Dedifferentiated amniotic fluid mesenchymal stem cell (primary cell): ENCODE measurements around the gene NUPR1.
"Not testable (repeated sequence)": the region's sequence is repeated elsewhere in the genome, so short reads cannot be mapped to it uniquely, and the experiment has no call there.

Experiments
- DNase-seq: peaks from one replicate; pipeline ENCODE4 v3.0.0-alpha.2; 2016; ENCODE audit errors: extremely low spot score

Gene NUPR1

DNA sequence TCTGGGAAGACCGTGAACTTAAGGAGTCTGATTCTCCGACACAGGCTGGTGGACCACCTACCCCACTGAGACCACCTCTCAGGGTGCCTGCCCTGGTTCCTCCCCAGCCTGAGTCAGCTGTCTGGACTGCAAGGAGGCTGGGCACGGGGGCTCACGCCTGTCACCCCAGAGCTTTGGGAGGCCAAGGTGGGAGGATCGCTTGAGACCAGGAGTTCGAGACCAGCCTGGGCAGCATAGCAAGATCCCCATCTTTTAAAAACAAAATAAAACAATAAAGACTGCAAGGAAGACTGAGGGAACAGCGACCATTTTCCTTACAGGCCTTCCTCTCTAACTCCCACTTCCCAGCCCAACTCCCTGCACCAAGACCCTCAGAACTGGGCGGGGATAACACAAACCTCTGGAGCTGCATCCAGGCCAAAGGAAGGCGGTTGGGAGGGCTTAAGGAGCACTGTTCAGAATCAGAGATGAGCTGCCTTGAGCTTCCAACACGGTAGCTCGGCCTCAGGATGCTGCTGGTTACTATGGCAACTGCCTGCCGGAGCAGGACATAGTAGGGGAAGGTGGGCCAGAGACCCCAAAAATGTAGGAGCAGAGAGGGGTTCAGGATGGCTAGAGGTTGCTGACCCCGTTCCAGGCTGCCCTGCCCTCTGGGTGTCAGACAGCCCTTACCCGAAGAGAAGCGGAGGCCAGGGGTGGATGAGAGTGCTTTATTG lies 40.0 kb downstream of the NUPR1 start:
- no peak for DNase-seq

DNA sequence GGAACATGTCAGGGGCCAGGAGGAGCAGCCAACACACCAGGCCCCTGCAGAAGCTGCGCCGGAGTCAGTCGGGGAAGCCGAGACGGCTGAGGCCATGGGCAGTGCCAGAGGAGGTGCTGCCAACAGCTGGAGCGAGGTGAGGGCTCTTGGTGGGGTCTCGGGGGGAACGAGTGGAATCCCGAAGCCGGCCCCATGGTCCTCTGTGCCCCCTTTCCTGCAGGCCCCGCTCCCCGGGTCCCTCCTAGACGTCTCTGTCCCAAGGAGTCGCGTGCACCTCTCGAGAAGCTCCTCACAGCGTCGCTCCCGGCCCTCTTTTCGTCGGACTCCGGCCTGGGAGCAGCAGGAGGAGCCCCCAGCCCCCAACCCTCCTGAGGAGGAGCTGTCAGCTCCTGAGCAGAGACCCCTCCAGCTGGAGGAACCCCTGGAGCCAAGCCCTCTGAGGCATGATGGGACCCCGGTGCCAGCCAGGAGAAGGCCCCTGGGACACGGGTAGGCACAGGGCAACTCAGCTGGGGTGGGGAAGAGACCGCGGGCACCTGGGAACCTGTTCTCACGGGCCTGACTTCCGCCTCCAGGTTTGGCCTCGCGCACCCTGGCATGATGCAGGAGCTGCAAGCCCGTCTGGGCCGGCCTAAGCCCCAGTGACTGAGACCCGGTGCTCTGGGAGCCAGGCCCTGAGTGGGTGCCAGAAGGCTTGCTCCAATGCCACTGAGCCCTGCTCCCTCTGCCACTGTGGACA lies 40.7 kb downstream of the NUPR1 start:
- no peak for DNase-seq

DNA sequence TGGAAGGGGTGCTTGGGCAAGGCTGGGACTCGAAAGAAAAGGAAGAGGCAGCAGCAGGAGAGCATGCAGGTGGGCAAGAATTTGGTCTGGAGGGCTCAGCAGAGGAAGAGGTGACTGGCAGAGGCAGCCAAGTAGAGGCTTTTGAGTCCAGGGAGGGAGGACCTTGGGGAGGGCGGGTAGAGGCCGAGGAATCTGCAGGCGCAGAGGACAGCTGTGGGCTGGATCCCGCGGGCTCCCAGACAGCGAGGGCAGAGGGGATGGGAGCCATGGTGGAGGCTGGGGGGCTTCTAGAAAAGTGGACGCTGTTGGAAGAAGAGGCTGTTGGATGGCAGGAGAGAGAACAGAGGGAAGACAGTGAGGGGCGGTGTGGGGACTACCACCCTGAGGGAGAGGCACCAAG lies 41.4 kb downstream of the NUPR1 start:
- no peak for DNase-seq

GRCh38 chr16:28496844-28497243 lies 41.9 kb downstream of the NUPR1 start:
- no peak for DNase-seq

DNA sequence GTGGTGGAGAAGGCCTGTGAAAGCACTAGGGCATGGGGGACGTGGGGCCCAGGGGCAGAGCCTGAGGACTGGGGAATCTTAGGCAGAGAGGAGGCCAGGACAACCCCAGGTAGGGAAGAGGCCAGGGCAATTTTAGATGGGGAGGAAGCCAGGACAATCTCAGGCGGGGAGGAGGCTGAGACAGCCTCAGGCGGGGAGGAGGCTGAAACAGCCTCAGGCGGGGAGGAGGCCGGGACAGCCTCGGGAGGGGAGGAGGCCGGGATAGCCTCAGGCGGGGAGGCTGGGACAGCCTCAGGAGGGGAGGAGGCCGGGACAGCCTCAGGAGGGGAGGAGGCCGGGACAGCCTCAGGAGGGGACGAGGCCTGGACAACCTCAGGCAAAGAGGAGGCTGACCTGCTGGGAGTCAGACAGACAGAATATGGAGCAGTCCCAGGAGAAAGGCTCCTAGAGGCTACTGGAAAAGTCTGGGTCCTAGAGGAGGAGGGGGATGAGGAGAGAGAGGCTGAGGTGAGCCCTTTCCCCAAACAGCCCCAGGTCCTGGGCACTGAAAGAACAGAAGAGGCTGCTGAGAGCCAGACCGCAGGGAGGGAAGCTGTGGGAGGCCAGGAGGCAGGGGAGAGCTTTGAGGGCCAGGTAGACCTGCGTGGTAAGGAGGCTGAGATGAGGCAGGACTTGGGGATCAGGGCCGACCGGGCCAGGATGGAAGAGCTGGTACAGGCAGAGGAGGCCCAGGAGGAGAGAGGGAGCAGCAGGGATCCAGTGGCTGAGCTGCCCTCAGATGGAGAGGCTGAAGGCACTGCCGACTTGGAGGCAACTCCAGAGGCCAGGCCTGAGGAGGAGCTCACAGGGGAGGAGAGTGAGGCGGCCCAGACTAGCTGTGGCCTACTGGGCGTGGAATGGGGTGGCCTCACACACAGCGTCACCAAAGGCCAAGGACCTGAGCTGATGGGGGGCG lies 42.7 kb downstream of the NUPR1 start:
- no peak for DNase-seq

DNA sequence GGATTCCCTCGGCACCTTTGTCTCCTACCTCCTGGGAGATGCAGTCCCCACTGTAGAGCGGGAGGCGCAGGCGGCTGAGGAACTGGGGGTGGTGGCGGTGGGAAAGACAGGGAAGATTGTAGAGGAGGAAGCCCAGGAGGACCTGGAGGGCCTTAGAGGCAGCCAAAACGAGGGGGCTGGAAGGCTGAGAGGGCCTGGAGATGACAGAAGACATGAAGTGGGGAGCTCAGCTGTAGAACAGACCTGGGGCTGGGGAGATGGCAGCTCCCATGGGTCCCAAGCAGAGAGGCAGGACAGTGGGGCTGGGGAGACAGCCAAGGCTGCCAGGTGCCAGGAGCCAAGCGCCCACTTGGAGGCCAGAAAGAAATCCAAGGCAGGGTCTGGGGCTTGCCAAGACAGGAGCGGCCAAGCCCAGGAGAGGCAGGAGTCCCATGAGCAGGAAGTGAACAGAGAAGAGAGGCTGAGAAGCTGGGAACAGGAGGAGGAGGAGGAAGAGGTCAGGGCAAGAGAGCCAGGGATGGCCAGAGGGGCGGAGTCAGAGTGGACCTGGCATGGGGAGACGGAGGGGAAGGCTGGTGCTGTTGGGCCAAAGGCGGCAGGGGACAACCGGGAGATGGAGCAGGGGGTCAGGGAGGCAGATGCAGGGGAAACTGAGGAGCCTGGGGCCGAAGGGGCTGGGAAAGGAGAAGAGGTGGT lies 43.5 kb downstream of the NUPR1 start:
- no peak for DNase-seq

DNA sequence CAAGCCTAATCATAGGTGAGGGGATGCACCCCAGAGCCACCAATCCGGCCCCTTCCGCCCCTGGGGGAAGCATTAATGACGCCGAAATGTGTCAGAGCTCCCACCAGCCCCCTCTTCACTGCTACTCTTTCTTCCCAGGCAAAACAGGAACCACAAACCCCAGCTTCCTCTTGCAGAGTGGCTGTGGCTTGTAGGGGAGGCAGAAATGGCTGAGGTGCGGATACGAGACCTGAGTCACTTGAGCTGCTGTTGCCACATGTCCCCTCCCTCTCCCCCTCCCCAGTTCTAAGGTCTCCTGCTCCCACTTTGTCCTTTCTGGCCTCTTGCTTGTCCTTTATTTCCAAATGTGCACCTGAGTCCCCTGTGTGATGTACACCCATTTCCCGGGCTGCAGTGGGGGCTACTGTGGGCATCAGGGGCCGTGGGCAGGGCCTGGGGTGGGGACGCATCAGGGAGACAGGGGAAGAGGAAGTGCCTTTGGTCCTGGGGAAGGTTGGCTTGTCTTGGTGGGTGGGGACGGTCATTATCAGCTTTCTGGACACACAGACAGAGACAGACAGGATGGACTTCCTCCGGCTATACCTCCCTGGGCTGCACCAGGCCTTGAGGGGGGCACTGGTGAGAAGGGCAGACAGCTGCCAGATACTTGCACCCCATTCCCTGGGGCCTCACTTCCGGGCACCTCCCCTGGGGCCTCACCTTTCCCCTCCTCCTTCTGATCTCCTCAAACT lies 44.5 kb downstream of the NUPR1 start, which contains the start of gene APOBR:
Gene APOBR (plus strand): TSS at position 523 of the 731 bp plus-strand sequence. CDS start 39 bp downstream, at position 562.
- no peak for DNase-seq

DNA sequence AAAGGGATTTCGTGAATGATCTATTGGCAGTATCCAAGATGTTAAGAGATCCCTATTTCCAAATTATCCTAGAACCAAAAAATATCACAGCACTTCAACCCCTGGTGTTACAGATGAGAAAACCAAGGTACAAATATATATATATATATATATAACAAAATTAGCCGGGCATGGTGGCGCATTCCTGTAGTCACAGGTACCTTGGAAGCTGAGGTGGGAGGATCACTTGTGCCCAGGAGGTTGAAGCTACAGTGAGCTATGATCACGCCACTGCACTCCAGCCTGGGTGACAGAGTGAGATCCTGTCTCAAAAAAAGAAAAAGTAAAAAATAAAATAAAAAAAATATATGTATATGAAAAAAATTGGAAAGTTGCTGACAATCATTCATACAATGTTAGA lies 46.3 kb downstream of the NUPR1 start:
- DNase-seq, result no peak

DNA sequence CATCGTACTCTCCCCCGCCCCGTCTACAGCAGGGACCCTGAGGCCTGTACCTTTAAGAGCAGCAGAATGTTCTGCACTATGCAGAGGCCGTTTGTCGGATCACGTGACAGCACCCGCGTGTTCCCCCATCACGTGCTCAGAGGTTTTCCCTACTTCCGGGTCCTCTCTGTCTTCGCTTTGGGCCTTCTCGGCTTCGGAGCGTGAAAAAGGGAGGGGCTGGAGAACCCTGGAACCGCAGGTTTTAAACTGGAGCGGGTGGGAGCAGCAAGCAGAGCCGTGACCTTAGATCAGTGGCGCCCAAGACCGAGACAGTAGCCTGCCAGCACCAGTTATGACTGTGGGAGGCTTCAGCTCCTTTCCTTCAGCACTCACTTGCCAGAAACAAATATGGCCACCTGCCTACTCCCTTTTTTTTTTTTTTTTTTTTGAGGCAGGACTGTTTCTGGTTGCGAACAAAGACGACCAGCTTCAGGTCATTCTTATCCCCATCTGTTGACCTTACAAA lies 46.8 kb downstream of the NUPR1 start, which contains the start of gene CLN3:
Gene CLN3 (minus strand): TSS at position 105 of the 505 bp plus-strand sequence. CDS start 315 bp downstream, outside the sequence.
- DNase-seq, result peak; percentile 94

- no peak for DNase-seq
These were observed 47.4 kb downstream of the NUPR1 start for GRCh38 chr16:28491230-28491969.

- no peak for DNase-seq
These were observed 52.5 kb downstream of the NUPR1 start for GRCh38 chr16:28486266-28486665.

GRCh38 chr16:28483361-28483760 lies 55.4 kb downstream of the NUPR1 start:
- not testable (repeated sequence) for DNase-seq
